HG03064 (cell line): Measurements from ENCODE around the gene TTC38.
A peak's percentile ranks its signal among the peaks of the same experiment; 100 is the strongest.
"Not testable (repeated sequence)": the region's sequence is repeated elsewhere in the genome, so short reads cannot be mapped to it uniquely, and the experiment has no call there.

Source experiments
- ATAC-seq: cut with Tn5 transposase; IDR thresholded peaks from one replicate; pipeline ENCODE4 v1.9.1; 2021; ENCODE audit warnings: low read depth; ENCODE audit not compliant: unreplicated experiment

The TTC38 gene

GRCh38 chr22:46293577-46294260, 25.9 kb downstream of the TTC38 start:
- no peak for ATAC-seq

- ATAC-seq, result no peak
Measured at GRCh38 chr22:46294784-46295183, 27.0 kb downstream of the TTC38 start.

GRCh38 chr22:46295277-46295971, 27.6 kb downstream of the TTC38 start:
- ATAC-seq, result no peak

GRCh38 chr22:46296257-46297150, 28.7 kb downstream of the TTC38 start, which contains the start of gene GTSE1:
GTSE1 (plus strand) TSS chr22:46296870; CDS start chr22:46297401, 531 bp downstream.
- peak; percentile 89 for ATAC-seq

- ATAC-seq, result peak; percentile 3
Measured at GRCh38 chr22:46297151-46297812, 29.5 kb downstream of the TTC38 start.

- ATAC-seq, result no peak
Measured at GRCh38 chr22:46299101-46299500, 31.3 kb downstream of the TTC38 start.

GRCh38 chr22:46300491-46300890, 32.7 kb downstream of the TTC38 start:
- no peak for ATAC-seq

GRCh38 chr22:46303347-46303965, 35.6 kb downstream of the TTC38 start:
- ATAC-seq, result no peak

- ATAC-seq, result no peak
Measured at GRCh38 chr22:46308283-46308988, 40.6 kb downstream of the TTC38 start.

GRCh38 chr22:46309526-46310085, 41.8 kb downstream of the TTC38 start:
- no peak for ATAC-seq

GRCh38 chr22:46312056-46312455, 44.2 kb downstream of the TTC38 start:
- no peak for ATAC-seq

- not testable (repeated sequence) for ATAC-seq
Measured at GRCh38 chr22:46312848-46313247, 45.0 kb downstream of the TTC38 start.

- no peak for ATAC-seq
Measured at GRCh38 chr22:46315976-46316375, 48.2 kb downstream of the TTC38 start.

GRCh38 chr22:46317646-46318045, 49.8 kb downstream of the TTC38 start:
- no peak for ATAC-seq

- ATAC-seq, result no peak
Measured at GRCh38 chr22:46318576-46318975, 50.8 kb downstream of the TTC38 start.

GRCh38 chr22:46319319-46319718, 51.5 kb downstream of the TTC38 start:
- no peak for ATAC-seq

- no peak for ATAC-seq
Measured at GRCh38 chr22:46320166-46320710, 52.4 kb downstream of the TTC38 start.

GRCh38 chr22:46320716-46321386, 53.0 kb downstream of the TTC38 start:
- no peak for ATAC-seq
